ENCODE results near the gene CTF1. TPM values are rescaled to one million over a fixed set of nuclear protein-coding genes. Genes with fewer than 3 reads are reported as not detected.

Gene CTF1
- total RNA-seq, 1 experiment from 2014 or later, result 1.4 TPM

GRCh38 chr16:30900588-30900987, 4.2 kb downstream of the CTF1 start:
- H3K9me3 Mint-ChIP-seq, result peaks cover 3% of the 10 kb centered on the region; the same call in 1 of the 2 replicates
- ChIA-PET POLR2A (interaction anchor here (1.1 kb wide), 1 partner anchor 22 kb away, joined by 3 read pairs; no protein-coding TSS in a partner anchor), CTCF (interaction anchor here (0.5 to 5.1 kb wide), 5 partner anchors 9 to 1098 kb away, joined by 3 to 95 read pairs (median 4); no protein-coding TSS in a partner anchor)
- DNase-seq (ENCODE audit: low spot score), result no peak
- TF ChIP-seq ZBTB21 (CRISPR knock-in tag; IDR thresholded peaks at IDR 0.05; ENCODE audit: borderline replicate concordance) (no peak), RELA (CRISPR knock-in tag; IDR thresholded peaks at IDR 0.05; ENCODE audit: borderline replicate concordance) (no peak), PRDM15 (CRISPR knock-in tag; IDR thresholded peaks at IDR 0.05) (no peak), FOXK1 (CRISPR knock-in tag; IDR thresholded peaks at IDR 0.05) (no peak), ZNF317 (CRISPR knock-in tag; IDR thresholded peaks at IDR 0.05; ENCODE audit: borderline replicate concordance, low read depth) (no peak), KAT7 (CRISPR knock-in tag; IDR thresholded peaks at IDR 0.05; ENCODE audit: borderline replicate concordance) (no peak), E2F5 (CRISPR knock-in tag; IDR thresholded peaks at IDR 0.05) (no peak), NR1H2 (CRISPR knock-in tag; IDR thresholded peaks at IDR 0.05) (no peak), OVOL2 (CRISPR knock-in tag; IDR thresholded peaks at IDR 0.05; ENCODE audit: borderline replicate concordance) (no peak), IRF2 (CRISPR knock-in tag; IDR thresholded peaks at IDR 0.05; ENCODE audit: borderline replicate concordance, low read depth) (no peak)
- TF ChIP-seq, protein P1, sequence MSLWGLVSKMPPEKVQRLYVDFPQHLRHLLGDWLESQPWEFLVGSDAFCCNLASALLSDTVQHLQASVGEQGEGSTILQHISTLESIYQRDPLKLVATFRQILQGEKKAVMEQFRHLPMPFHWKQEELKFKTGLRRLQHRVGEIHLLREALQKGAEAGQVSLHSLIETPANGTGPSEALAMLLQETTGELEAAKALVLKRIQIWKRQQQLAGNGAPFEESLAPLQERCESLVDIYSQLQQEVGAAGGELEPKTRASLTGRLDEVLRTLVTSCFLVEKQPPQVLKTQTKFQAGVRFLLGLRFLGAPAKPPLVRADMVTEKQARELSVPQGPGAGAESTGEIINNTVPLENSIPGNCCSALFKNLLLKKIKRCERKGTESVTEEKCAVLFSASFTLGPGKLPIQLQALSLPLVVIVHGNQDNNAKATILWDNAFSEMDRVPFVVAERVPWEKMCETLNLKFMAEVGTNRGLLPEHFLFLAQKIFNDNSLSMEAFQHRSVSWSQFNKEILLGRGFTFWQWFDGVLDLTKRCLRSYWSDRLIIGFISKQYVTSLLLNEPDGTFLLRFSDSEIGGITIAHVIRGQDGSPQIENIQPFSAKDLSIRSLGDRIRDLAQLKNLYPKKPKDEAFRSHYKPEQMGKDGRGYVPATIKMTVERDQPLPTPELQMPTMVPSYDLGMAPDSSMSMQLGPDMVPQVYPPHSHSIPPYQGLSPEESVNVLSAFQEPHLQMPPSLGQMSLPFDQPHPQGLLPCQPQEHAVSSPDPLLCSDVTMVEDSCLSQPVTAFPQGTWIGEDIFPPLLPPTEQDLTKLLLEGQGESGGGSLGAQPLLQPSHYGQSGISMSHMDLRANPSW (CRISPR knock-in tag; conservative IDR thresholded peaks at IDR 0.05; ENCODE audit: low read depth), result no peak
- TF ChIP-seq, protein P2, sequence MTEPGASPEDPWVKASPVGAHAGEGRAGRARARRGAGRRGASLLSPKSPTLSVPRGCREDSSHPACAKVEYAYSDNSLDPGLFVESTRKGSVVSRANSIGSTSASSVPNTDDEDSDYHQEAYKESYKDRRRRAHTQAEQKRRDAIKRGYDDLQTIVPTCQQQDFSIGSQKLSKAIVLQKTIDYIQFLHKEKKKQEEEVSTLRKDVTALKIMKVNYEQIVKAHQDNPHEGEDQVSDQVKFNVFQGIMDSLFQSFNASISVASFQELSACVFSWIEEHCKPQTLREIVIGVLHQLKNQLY (CRISPR knock-in tag; IDR thresholded peaks at IDR 0.05), result no peak
- TF ChIP-seq, protein P3, sequence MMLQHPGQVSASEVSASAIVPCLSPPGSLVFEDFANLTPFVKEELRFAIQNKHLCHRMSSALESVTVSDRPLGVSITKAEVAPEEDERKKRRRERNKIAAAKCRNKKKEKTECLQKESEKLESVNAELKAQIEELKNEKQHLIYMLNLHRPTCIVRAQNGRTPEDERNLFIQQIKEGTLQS (CRISPR knock-in tag; conservative IDR thresholded peaks at IDR 0.05), result no peak
- TF ChIP-seq, protein P4, sequence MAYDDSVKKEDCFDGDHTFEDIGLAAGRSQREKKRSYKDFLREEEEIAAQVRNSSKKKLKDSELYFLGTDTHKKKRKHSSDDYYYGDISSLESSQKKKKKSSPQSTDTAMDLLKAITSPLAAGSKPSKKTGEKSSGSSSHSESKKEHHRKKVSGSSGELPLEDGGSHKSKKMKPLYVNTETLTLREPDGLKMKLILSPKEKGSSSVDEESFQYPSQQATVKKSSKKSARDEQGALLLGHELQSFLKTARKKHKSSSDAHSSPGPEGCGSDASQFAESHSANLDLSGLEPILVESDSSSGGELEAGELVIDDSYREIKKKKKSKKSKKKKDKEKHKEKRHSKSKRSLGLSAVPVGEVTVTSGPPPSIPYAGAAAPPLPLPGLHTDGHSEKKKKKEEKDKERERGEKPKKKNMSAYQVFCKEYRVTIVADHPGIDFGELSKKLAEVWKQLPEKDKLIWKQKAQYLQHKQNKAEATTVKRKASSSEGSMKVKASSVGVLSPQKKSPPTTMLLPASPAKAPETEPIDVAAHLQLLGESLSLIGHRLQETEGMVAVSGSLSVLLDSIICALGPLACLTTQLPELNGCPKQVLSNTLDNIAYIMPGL (CRISPR knock-in tag; IDR thresholded peaks at IDR 0.05), result no peak
- no peak overlapping the region for H3K4me3 Mint-ChIP-seq
- no peak overlapping the region for H3K27ac Mint-ChIP-seq
- peaks cover 33% of the 10 kb centered on the region for H3K27me3 Mint-ChIP-seq (ENCODE audit: low read depth)
- H3K4me1 Mint-ChIP-seq, result peaks cover 17% of the 10 kb centered on the region
- no peak for ATAC-seq
- H3K36me3 Mint-ChIP-seq, result no peaks in the 10 kb centered on the region
